ENCODE results near the gene BTBD1.
A peak's percentile ranks its signal among the peaks of the same experiment; 100 is the strongest.

Gene BTBD1

DNA sequence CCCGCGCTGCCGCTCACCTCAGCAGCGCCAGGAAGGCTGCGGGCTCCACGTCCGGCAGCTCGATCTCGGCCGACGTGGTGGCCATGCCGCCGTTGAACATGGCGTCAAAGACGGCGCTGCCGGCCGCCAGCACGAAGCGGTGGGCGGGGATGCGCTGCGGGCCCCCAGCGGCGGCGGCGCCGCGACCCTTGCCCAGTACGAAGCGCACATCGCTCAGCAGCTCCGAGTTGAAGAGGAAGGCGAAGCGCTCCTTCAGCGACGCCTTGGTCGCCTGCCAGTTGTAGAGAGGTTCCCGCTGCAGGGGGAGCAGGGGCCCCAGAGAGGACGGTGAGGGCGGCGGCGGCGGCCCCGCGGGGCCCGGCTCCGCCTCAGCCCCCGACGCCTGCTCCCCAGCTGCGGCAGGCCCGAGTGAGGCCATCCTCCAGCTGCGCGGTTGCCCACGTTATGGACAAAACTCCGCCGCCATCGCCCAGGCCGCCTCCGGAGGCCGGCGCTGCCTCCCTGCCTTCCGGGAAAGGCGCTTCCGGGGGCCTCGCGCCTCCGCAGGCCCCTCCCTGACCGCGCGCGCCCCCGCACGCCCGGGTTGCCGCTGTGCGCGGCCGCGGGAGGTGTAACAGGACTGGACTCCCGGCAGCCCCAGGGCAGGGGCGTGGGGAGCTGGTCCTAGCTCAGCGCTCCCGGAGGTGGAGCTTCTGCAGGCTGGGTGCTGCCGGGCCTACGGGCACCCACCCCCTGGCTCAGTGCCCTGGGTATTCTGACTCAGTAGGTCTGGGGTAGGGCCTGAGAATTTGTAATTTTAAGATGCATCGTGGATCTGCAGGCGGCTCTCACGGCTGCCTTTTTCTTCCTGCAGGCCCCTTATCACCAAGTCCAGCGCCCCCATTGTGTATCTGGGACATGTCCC, at the start of gene BTBD1:
Gene BTBD1 (minus strand): TSS at position 519 of the 904 bp plus-strand sequence. CDS start 101 bp downstream, at position 418.
- DNase-seq, result peak; percentile 97

DNA sequence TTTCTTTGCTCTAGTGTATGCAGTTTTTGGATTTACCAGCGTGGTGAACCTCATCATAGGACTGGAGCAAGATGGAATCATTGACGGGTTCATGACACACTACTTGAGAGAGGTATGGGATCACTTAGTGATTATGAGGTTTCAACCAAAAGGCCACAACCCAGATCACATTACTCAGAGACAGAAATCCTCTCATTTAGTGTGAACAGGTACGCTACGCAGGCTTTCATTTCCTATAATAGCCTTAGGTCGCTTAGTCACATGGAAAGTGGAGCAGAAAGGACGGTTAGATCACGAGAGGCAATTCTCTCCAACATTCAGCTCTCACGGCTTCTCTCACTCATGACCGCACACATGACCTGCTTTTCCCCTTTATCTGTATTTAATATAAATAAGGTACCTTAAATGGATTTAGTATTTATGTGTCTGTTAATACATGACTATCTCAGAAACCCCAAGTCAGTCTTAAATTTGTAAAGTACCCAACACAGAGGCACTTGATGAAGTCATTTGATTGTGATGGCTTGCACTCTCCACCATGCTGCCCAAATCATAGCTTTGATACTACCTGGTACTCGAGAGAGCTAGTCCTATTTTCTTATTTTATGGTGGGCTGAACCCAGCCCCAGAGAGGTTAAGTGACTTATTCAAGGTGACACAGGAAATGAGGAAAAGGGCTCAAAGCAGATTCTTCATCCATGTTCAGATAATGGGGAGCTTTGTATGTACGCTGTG, 48.9 kb upstream of the BTBD1 start:
- DNase-seq, result no peak

DNA sequence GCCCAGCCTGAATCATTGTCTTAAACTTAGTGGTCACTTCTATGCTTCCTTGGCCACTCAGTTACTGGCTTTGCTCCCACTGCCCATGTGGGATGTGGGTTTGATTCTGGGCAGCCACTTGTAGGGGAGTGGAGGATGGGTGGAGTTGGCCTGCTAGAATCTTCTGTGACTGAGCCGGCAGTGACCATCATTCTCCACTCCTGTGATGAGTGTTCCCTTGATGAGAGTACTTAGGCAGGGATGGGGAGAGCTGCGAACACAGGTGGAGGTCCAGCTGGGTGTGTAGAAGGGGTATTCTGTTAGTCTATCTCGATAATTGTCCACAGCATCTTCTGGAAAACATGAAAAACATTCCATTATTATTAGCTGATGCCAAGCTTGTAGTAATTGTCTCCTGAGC, 48.4 kb upstream of the BTBD1 start:
- DNase-seq, result no peak

DNA sequence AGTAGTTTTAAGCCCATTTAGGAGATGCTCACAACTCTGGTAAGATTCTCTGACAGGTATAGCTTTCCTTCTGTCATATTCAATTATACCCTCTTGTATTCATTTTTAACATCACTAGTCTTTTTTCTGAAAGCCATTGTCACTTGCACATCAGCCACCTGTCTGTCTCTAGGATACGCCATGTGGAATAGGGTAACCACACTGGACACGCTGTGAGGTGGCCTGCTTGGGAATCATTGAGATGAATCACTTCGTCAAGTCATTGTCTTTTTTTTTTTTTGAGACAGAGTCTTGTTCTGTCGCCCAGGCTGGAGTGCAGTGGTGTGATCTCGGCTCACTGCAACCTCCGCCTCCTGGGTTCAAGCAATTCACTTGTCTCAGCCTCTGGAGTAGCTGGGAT, 47.8 kb upstream of the BTBD1 start:
- no peak for DNase-seq

DNA sequence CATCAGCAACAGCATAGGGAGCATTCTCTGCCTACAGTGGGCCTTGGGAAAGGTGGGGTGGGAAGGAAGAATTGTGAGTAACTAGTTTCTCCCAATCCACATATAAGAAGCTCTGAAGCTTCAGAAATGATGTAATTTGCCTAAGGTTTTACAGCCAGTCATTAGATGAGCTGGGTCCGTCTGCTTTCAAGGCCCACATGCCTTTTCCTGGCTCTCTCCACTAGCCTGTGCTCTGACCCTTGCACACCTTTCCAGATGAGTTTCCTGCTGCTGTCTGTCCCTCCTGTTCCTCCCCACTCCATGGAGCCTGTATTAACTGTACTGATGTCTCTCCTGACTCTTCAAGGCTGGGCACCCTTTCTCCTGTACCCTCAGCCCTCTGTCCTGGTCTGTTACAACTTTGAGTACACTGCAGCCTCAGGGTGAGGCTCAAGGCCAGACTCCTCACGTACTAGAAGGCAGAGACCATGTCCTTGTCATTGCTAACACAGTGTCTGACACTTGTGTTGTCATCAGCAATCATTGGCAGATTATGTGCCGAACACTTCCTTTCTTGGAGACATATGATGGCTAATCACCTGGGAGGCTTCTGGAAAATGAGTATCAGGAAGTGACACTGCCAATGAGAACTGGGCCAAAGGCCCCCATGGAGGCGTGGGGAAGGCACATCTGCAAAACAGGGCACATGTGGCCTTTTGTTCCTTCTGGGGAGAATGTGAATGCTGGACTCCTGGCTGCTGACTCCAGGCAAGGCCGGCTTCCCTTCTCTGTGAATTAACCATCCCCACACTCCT, 47.0 kb upstream of the BTBD1 start:
- no peak for DNase-seq

DNA sequence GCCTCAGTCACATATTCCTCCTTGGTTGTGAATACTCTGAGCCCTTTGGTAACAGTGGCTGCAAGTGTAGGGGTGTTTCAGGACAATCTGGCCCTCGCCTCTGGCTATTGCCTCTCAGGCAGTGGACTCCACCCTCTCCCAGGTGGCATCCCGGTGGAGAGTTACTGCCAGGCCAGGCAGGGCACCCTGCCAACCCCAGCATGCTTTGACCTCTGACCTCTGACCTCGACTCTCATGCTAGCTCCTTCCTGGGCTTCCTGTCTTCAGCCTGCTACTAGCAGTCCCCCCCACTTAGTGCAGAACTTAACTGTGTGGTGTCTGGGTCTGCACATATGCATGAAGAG, 45.9 kb upstream of the BTBD1 start:
- no peak for DNase-seq

DNA sequence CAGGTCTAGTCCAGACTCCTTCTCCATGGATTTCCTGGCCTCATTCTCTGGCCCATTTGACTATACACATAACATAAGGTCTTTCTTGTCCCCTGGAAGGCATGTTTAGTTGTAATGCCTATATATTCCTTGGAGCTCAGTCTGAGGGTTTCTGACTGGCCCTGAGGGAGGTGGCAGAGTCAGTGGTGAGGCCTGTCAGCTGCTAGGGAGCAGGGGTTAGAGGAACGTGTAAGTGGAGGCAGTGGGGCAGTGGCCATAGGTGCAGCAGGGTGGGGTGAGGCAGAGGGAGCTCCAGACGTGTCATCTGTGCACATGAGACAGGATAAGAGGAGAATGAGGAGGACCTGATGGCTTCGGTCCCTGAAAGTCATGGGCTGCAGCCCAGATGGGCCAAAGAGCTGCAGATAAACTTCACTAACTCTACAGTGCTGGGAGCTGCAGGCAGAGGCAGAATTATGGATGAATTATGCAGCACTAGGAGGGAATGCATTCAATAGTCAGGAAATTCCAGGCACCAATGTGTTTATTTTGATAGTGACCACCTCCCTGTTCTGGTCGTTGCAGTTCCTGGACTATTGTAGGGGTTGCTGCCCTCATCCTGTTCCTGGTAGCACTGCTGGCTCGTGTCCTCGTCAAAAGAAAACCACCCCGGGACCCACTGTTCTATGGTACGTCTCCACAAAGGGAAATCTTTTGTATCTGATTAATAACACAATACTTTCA, 45.3 kb upstream of the BTBD1 start:
- no peak for DNase-seq

DNA sequence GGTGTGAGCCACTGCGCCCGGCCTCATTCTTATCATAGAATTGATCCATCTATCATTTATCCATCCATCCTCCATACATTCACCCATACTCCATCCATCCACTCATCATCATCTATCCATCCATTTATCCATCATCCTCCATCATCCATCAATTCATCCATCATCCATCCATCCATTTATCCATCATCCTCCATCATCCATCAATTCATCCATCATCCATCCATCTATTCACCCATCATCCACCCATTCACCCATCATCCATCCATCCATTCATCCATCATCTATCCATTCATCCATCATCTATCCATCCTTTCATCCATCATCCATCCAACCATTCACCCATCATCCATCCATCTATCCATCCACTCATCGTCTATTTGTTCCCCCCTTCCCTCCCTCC, 44.1 kb upstream of the BTBD1 start:
- DNase-seq, result no peak

DNA sequence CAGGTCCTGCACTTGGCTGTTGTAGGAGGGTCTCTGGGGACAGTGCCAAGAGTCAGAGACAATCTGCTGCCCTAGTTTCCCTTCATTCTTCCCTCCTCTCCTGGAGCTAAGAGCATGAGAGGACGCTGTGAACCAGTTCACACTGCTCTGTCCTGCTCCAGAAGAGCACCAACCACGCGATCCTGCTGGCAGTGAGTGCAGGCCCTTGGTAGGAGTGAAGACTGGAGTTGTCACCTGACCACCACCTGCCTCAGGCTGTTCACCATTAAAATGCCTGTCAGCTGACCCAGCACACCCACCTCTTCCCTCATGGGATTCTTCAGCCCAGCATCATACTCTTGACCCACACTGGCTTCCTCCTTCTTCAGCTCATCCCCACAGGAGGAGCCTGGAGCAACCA, 43.3 kb upstream of the BTBD1 start:
- no peak for DNase-seq

DNA sequence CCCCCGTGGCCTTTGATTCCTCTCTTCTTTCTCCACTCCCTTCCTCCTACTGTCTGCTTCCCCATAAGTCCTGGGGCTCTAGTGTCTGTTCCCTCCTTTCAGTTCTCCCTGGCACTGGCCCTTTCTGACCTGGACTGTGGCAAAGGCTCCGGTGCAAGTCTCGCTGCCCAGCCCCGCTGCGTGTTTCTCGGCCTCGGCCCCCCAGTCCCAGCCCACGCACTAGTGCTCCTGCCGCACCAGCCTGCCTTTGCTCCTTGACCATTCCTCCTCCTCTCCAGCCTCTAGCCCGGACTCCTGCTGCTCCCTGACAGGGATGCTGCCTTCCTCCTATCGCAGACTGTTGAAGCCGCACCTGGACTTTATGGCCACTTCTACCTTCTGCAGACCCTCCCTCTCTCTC, 42.5 kb upstream of the BTBD1 start:
- no peak for DNase-seq

DNA sequence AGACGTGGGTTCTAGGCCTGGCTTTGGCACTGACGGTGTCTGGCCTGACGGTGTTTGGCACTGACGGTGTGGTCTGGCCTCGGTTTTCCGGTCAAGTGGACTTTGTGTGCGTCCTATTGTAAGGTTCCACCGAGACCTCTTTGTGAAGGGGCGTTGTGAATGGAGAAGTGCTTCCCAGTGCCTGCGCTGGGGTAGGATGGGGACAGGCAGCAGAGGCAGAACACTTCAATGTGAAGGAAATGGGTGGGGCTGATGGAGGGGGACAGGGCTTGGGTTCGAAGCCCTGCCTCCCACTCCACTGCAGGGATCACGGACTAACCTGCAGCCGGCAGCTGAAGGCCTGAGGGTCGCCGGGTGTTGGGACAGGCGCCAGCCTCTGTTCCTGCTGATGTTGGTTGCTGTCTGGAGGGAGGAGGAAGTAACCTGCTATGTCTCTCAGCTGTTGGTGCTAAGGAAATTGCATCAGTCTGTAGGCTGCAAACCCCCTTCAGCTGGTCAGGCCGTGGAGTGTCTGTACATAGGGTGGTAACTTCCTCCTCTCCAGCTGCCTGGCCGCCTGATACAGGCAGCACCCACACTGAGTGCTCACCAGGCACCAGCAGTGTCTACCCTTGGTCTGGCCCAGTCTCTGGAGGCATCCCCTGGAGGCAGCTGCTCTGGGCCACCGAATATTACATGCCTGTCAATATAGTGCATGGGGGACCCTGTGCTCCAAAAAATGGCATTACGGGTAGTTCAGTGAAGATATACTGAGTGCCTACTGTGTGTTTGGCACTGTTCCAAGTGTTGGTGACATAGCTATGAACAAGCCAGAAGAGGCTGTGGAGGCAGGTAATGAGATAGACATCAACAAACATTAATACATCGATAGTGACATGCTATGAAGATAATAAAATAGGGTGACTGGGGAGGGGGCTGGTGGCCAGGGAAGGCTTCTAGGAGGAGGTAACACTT, 41.5 kb upstream of the BTBD1 start:
- peak; percentile 72 for DNase-seq

DNA sequence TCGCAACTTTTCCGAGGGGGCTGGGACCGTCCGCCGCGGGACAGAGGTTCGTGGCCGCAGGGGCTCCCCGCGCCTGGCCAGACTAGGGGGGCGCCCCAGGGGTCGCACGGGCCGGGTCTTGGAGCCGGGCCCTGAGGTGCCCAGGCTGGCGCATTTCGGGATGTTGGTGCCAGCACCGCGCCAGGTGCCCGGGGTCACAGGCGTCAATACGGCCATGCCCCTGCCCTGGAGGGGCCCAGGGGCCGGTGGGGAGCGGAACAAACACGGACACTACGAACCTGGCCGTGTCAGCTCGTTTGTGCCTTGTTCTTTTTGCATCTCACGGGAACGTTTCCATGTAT, 40.8 kb upstream of the BTBD1 start:
- DNase-seq, result no peak

DNA sequence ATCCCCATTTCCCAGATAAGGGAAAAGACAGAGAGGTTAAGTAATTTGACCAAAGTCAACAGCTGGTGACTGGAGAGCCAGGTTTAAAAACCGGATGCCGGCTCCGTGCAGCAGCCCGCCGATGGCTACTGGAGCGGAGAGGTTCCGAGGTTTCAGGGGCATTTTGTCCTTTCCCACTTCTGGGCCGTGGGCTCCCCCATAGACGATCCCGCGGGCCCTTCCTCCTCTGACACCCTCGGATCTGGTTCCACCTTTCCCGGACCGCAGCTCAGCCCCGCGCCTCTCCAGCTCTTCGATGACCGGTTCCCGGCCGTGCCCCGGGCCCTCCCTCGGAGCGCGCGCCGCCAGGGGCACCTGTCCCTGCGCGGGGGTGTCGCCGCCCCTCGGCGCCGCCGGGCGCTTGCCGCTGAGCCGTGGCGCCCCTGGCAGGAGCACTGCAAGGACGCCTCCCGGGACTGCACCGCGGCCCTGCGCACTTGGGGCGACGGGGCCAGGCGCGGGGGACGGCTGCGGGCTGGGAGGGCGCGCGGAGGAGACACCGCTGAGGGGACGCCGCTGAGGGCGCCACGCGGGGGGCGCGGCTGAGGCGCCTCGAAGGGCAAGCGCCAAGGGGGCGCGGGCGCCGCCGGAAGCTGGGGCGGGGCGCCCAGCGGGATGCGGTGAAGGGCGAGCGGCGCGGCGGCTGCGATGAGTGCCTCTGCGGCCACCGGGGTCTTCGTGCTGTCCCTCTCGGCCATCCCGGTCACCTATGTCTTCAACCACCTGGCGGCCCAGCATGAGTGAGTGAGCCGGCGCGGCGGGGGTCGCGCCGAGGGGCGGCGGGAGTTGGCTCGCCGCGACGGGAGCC, 40.2 kb upstream of the BTBD1 start, which contains the start of gene TM6SF1:
Gene TM6SF1 (plus strand): TSS at position 652 of the 847 bp plus-strand sequence. CDS start 36 bp downstream, at position 688.
- no peak for DNase-seq

DNA sequence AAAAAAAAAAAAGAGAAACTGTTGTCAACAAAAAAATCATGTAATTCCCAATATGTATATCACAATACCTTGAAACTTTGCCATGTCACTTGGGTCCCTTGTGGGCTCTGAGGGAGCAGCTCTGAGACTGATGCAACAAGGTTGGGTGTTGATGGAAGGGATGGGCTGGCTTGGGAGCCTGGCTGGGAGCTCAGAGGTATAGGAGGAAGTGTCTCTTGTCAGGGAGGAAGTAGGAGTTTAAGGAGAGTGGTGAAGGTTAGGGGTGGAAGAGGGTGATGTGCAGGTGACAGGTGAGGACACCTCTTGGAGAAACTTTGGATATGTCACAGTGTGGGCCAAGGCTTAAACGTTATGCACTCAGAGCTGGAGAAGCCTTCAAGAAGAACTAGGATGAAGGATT, 38.4 kb upstream of the BTBD1 start:
- no peak for DNase-seq

DNA sequence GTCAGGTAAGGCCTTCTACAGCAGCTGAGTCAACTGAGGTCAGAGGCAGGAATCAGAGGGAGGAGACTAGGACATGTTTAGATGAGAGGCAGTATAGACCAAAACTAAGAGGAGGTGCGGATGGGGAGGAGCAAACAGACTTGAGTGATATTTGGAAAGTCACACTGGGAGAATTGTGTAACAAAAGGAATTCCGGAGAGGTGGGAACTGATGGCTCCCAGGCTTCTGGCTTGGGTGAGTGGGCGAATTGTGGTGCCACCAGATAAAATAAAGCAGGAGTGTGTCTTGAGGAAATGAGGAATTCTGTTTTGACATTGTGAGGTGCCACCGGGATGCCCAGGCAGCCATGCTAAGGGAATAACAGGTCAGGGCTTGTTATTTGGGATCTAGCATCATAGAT, 37.1 kb upstream of the BTBD1 start:
- no peak for DNase-seq

DNA sequence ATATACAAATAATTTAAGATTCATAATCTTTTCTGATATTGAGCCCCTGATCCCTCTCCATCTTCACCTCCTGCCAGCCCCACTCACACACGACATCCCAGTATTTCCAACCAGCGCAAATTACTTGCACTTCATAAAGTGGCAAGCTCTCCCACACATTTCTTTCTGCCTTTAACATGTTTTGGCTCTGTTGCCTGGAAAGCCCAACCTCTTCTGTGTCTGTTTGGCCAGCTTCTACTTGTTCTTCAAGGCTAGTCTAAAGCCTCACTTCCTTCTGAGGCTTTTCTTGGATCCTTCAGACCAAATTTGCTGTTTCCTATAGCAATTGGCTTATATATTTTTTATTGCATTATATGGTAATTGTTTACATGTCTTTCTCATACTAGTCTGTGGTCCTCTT, 35.3 kb upstream of the BTBD1 start:
- DNase-seq, result no peak

DNA sequence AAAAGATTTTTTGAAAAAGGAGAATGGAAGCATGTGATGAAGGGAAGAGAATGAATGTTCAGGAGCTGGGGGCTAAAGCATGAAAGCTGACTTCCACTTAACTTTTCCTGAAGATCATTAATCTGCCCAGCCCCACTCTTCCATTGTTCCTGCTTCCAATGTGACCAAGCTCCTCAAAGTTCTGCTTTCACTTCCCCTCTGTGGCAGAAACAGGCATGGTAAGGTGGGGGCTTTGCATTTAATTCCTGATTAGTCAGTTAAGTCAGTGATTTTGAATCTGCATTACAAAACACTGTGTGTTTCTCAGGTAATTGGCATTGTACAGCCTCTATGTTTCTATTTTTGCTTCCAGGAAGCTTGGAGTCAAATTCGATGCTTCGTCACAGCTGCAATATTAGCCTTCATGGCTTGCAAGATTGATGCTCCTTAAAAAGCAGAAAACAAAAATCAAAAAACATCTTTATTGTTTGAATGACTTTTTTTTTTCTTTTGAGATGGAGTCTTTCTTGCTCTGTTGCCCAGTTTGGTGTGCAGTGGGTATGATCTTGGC, 33.1 kb upstream of the BTBD1 start:
- no peak for DNase-seq

DNA sequence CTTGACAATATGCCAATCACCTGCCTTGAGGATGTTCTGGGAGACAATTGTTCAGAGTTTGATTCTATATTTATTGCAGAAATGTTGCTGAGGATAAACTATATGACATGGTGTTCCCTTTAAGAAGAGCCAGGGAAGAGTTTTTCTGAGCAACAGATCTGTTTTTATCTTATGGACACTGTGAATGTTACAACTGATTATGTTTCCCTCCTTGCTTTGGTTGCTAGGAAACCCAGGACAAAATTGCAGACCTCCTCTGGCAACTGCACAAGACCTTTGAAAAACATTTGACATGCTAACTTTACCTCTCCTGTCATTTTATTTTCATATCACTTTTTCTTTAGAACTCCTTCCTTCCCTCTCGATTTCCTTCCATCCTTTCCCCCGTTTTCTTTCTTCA, 32.2 kb upstream of the BTBD1 start:
- DNase-seq, result peak; percentile 52

DNA sequence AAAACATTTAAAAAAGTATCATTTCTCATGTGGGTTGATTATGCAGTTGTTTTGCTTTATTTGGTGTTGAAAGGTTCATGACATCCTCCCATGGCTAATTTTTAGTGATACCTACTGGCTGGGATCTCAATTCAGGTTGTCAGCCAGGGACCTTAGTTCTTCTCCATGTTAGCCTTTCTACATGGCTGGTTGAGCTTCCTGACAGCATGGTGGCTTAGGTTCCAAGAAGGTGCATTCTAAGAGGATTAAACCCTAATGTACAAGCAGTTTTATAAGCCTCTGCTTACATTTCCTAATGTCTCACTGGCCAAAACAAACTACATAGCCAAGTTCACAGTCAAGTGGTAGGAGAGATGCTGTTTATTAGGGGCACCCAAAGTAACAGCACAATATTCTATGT, 31.0 kb upstream of the BTBD1 start:
- no peak for DNase-seq

DNA sequence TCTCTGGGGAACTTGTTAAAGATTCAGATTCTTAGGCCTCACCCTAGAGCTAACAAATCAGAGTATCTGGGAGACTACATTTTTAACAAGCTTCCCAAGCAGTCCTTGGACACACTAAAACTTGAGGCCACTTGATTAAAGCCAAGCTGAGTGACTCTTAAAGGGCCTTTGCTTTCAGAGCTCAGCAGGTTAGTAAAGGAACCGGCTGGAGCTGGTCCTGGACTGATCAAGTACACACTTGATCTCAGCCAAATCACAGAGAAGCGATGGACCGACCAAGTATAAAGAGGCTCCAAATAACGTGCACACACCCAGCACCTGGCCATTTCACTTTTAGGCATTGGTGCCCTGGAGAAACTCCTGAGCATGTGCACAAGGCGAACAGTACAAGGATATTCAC, 27.5 kb upstream of the BTBD1 start:
- DNase-seq, result no peak

All from hematopoietic multipotent progenitor cell treated with erythropoietin and hydrocortisone succinate and interleukin-3 and kit ligand, for 8 days (in vitro differentiated cells).